ENCODE data around the gene PGAM4.

PGAM4 gene

DNA sequence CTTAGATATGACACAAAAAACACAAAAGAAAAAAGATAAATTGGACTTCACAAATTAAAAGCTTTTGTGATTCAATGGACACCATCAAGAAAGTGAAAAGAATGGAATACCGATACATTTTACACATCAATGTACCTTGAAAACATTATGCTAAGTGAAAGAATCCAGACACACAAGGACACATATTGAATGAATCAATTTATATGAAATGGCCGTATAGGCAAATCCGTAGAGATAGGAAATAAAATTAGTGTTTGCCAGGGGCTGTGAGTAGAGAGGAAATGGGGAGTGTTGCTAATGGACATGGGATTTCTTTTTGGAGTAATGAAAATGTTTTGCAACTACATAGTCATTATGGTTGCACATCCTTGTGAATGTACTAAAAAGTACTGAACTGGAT, 3.1 kb downstream of the PGAM4 start:
- TF ChIP-seq, protein P1, sequence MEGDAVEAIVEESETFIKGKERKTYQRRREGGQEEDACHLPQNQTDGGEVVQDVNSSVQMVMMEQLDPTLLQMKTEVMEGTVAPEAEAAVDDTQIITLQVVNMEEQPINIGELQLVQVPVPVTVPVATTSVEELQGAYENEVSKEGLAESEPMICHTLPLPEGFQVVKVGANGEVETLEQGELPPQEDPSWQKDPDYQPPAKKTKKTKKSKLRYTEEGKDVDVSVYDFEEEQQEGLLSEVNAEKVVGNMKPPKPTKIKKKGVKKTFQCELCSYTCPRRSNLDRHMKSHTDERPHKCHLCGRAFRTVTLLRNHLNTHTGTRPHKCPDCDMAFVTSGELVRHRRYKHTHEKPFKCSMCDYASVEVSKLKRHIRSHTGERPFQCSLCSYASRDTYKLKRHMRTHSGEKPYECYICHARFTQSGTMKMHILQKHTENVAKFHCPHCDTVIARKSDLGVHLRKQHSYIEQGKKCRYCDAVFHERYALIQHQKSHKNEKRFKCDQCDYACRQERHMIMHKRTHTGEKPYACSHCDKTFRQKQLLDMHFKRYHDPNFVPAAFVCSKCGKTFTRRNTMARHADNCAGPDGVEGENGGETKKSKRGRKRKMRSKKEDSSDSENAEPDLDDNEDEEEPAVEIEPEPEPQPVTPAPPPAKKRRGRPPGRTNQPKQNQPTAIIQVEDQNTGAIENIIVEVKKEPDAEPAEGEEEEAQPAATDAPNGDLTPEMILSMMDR (IDR thresholded peaks at IDR 0.05; ENCODE audit: insufficient read depth, missing control alignments) = no peak
- DNase-seq (ENCODE audit: insufficient read length, low spot score) (no peak), FAIRE-seq (no peak)

GRCh38 chrX:77962068-77962902, 7.2 kb downstream of the PGAM4 start:
- DNase-seq (ENCODE audit: insufficient read length, low spot score) = no peak
- no peak for FAIRE-seq
- TF ChIP-seq, protein P1 (IDR thresholded peaks at IDR 0.05; ENCODE audit: insufficient read depth, missing control alignments) = no peak

DNA sequence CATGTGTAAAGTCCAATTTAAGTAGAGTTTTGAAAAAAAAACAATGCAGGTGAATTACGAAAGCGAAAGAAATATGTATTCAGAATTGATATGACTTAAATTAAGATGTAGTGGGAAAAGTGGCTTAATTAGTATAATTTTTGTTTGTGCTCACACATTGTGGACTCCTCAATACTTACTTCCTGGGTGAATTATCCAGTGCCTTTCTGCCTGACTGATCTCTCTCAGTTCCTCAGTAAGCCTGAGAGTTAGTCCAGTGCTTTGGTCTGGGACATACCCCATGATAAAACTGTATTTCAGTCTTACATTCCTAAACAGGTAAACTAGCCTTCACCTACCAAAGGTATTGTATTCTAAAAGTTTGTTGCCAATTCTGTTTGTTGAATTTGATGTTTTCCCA, 8.4 kb downstream of the PGAM4 start:
- TF ChIP-seq, protein P1 (IDR thresholded peaks at IDR 0.05; ENCODE audit: insufficient read depth, missing control alignments) = no peak
- FAIRE-seq = no peak
- no peak for DNase-seq (ENCODE audit: insufficient read length, low spot score)

GRCh38 chrX:77960567-77960966, 8.9 kb downstream of the PGAM4 start:
- FAIRE-seq = no peak
- TF ChIP-seq, protein P1 (IDR thresholded peaks at IDR 0.05; ENCODE audit: insufficient read depth, missing control alignments) = no peak
- DNase-seq (ENCODE audit: insufficient read length, low spot score) = no peak

GRCh38 chrX:77953708-77954107, 15.7 kb downstream of the PGAM4 start:
- TF ChIP-seq, protein P1 (IDR thresholded peaks at IDR 0.05; ENCODE audit: insufficient read depth, missing control alignments) = no peak
- DNase-seq (ENCODE audit: insufficient read length, low spot score) = no peak
- no peak for FAIRE-seq

DNA sequence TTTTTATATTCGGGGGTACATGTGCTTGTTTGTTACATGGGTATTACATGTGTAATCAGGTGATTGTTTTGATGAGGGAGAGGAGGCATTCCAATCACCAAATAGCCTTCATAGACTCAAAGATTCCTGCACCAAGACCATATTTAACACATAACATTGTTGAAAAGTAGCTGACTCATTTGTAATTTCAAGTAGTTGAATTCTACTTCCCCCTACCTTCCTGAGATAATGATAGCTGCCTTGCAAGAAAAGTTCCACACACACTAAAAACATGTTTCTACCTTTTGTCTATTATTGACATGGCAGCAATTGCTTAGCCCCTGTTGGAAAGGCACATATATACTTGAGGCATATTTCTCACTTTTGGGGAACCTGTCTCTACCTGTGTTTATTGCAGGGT, 16.1 kb downstream of the PGAM4 start:
- TF ChIP-seq, protein P1 (IDR thresholded peaks at IDR 0.05; ENCODE audit: insufficient read depth, missing control alignments) = no peak
- no peak for DNase-seq (ENCODE audit: insufficient read length, low spot score)
- FAIRE-seq = no peak

GRCh38 chrX:77952173-77952572, 17.3 kb downstream of the PGAM4 start:
- TF ChIP-seq, protein P1 (IDR thresholded peaks at IDR 0.05; ENCODE audit: insufficient read depth, missing control alignments) = no peak
- FAIRE-seq (no peak), DNase-seq (ENCODE audit: insufficient read length, low spot score) (no peak)
